ACC112 (cell line): Measurements from ENCODE around the gene PDE2A.

Experiments
- H2AFZ ChIP-seq: fragments of 200-600 bp; sonication (generic); one replicate; pipeline ENCODE4 v1.6.0; 2017; ENCODE audit warnings: antibody characterized with exemption, low read length; ENCODE audit not compliant: unreplicated experiment
- H3K27ac ChIP-seq: fragments of 200-600 bp; sonication (generic); 2 replicates; pipeline ENCODE4 v1.5.1; 2014; ENCODE audit warnings: low read depth, mild to moderate bottlenecking, antibody characterized with exemption, low read length, moderate library complexity
- H3K27me3 ChIP-seq: fragments of 200-600 bp; sonication (generic); 2 replicates; pipeline ENCODE4 v1.6.1; 2014; ENCODE audit warnings: mild to moderate bottlenecking, antibody characterized with exemption, low read length, moderate library complexity, mixed read lengths; ENCODE audit not compliant: insufficient read depth
- H3K36me3 ChIP-seq: fragments of 200-600 bp; sonication (generic); 2 replicates; pipeline ENCODE4 v1.6.1; 2016; ENCODE audit warnings: mild to moderate bottlenecking, antibody characterized with exemption, low read length, moderate library complexity, mixed read lengths; ENCODE audit not compliant: insufficient read depth
- H3K4me1 ChIP-seq: fragments of 200-600 bp; sonication (generic); one replicate; pipeline ENCODE4 v1.6.1; 2016; ENCODE audit warnings: low read length, mixed read lengths; ENCODE audit not compliant: insufficient read depth, unreplicated experiment, control insufficient read depth
- H3K4me3 ChIP-seq: fragments of 200-600 bp; sonication (generic); 2 replicates; pipeline ENCODE4 v1.5.1; 2014; ENCODE audit warnings: mild to moderate bottlenecking, low read depth, low read length
- H3K79me2 ChIP-seq: fragments of 200-600 bp; sonication (generic); one replicate; pipeline ENCODE4 v1.6.0; 2016; ENCODE audit warnings: low read length; ENCODE audit not compliant: control insufficient read depth, unreplicated experiment, insufficient read depth

PDE2A gene

DNA sequence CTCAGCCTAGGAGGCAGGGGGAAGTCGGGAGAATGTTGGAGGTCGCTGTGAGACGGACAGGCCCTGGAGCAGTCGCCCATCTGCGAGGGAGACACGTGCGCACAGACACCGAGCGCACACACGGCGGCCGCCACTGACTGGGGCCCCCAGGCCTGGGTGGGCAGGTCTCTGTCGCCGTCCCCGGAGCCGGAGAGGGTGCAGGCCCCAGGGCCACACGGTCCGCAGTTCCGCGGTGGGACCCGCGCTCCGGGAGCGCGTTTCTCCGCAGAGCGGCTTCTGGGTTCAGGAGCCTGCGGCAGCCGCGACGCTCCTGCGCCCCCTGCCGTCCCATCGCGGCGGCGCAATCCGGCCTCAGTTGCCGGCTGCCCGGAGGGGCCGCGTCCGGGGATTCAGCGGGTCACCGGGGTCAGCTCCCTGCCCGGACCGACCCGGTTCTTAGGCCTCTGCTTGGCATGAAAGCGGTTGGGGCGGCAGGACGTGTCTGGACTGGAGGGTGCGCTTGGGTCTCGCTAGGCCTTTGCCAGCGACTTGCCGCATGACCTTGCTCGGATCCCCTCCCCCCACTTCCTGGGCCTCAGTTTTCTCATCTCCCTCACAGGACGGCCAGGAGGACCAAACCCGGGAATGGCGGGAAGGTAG lies 31.2 kb downstream of the PDE2A start:
- Histone ChIP-seq H3K79me2 (no peaks in the 10 kb centered on the region), H3K36me3 (no peaks in the 10 kb centered on the region), H2AFZ (no peak overlapping the region), H3K4me3 (peak overlapping the region; percentile 70), H3K27me3 (peaks cover 40% of the 10 kb centered on the region), H3K4me1 (peaks cover 5% of the 10 kb centered on the region), H3K27ac (no peak overlapping the region)

DNA sequence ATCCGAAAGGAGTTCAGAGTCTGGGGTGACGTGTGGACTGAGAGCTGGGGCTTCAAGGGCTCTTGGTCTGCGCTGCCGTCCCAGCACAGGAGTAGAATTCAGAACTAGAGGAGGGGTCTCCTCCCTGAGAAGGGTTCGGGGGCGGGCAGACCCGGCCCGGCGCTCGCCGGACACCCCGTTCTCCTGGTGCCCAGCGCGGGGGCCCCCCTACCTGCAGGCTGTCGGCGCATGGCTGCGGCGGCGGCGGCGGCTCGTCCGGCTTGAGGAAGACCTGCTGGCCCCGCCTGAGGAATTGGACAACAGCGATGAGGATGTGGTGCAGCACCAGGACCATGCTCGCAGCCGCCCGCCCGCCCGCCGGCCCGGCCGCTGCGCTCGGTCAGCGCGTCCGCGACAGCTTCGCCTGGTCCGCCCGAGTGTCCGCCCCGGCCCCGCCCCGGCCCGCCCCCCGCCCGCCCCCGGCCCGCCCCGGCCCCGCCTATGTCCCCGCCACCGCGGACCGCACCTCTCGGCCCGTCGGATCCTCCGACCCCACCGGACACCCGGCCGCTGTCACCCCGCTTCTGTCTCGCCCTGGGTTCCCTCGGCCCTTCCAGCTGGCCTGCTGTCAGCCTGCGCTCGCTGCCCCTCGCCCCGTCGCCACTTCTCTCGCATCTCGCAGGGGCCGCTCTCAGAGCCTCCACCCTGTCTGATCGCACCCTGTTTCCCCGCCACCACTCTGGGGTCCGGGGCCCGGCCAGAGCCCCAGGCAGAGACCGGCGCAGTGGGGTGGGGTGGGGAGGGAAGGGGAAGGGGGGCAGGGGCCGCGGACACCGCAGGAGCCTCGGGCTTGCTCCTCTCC lies 32.0 kb downstream of the PDE2A start:
- Histone ChIP-seq H2AFZ (peak overlapping the region; percentile 23), H3K27ac (no peak overlapping the region), H3K27me3 (peaks cover 47% of the 10 kb centered on the region), H3K4me3 (peak overlapping the region; percentile 70), H3K4me1 (peaks cover 5% of the 10 kb centered on the region), H3K36me3 (no peaks in the 10 kb centered on the region), H3K79me2 (no peaks in the 10 kb centered on the region)

DNA sequence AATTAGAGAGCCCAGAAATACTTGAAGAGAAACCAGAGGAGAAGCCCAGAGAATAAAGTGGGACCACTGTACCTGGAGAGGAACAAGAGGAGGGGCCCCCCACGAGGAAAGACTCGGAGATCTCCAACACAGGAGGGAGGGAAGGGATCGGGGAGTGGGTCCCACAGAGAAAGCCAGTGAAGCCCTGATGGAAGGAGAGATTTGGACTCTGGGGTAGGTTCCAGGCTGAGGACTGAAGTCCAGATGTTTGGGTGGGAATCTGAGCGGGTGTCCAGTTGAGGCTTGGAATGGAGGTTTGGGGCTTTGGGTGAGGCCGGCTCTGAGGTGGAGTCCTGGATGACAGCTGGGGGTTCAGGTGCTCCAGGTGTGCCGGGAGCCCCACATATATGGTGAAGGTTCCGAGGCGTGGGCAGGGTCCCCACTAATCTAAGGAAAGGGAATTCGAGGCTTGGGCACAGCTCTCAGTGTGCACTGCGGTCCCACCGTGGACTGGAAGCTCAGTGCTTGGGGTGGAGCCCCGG lies 32.6 kb downstream of the PDE2A start:
- H3K4me1 ChIP-seq = peaks cover 5% of the 10 kb centered on the region
- no peaks in the 10 kb centered on the region for H3K36me3 ChIP-seq
- H3K27me3 ChIP-seq = peaks cover 53% of the 10 kb centered on the region
- no peak overlapping the region for H2AFZ ChIP-seq
- H3K27ac ChIP-seq = no peak overlapping the region
- no peaks in the 10 kb centered on the region for H3K79me2 ChIP-seq
- peak overlapping the region; percentile 61 for H3K4me3 ChIP-seq

DNA sequence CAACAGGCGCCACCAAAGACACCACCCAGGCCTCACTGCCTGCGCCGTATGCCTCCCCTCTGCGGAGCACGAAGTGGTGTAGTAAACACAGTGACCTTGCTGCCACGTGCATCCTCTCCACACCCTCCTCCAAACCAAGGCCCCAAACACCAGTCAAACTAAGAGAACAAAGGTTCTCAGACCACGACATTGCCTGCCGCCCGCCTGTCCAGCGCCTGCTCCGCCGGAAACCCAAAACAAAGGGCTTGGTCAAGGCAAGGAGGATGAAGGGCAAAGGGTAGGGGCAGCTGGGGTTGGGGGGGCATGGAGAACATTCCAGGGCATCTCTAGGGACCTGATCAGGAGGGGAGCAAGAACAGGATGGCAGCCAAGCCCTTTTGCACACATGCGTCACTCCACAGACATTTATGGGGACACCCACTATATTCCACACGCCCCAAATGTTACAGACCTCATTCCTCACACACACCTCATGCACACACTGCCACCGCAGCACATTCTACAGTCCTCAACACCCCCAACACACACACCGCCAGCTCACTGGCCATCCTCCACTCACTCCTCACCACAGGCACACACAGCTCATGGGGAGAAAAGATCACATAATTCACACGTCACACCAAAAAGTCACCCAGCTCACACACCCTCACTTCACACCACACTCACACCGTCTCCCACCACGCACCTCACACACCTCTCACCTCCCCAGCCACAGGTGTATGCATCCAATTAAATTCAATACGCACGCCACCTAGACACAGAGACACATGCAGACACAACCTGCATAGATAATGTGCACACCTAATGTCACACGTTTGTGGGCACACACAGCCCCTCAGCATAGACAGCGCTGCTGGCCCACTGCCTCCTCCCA lies 34.5 kb downstream of the PDE2A start:
- H2AFZ ChIP-seq = no peak overlapping the region
- H3K27me3 ChIP-seq = peaks cover 68% of the 10 kb centered on the region

DNA sequence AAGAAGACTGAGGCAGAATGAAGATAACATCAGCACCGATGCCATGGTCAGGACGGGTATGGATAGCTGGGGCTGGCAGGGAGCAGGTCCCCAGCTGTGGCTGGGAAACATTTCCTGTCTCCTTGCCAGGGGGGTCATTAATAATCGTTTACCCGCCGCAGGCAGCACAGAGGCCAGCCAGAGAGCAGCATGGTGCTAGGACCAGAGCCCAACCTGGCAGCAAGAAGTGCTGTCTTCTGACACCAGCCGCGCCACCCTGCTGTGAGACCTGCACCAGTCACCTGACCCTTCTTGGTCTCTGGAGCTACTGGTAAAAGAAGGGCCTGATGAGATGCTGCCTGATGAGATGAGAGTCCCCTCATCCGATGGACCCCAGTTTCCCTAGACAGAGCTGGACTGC lies 36.3 kb downstream of the PDE2A start:
- peaks cover 68% of the 10 kb centered on the region for H3K27me3 ChIP-seq
- no peak overlapping the region for H3K27ac ChIP-seq

More for the DNA sequence above, 34.5 kb downstream of the PDE2A start:
- no peaks in the 10 kb centered on the region for H3K36me3 ChIP-seq
- peaks cover 5% of the 10 kb centered on the region for H3K4me1 ChIP-seq
- H3K4me3 ChIP-seq = no peak overlapping the region
- H3K27ac ChIP-seq = no peak overlapping the region
- no peaks in the 10 kb centered on the region for H3K79me2 ChIP-seq

DNA sequence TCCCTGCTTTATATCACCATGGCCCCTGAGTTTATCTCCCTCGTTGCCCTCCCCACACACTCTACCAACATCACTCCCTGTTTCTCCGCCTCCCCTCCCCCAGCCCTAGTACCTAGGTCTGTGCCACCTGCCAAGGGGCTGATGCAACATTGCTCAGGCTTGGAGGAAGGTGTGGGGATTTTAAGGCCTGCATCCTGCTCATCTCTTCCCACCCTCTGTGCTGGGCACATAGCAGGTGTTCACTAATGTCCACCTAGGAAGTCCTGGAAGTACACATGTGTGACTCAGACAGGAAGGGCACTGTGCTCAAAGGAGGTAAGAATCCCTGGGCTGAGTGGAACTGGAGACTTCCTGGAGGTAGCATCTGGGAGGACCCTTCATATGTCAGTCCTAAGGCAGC lies 37.0 kb downstream of the PDE2A start:
- H3K27ac ChIP-seq = no peak overlapping the region
- H3K36me3 ChIP-seq = no peaks in the 10 kb centered on the region
- no peak overlapping the region for H3K4me3 ChIP-seq
- no peak overlapping the region for H2AFZ ChIP-seq
- H3K4me1 ChIP-seq = no peaks in the 10 kb centered on the region
- peaks cover 68% of the 10 kb centered on the region for H3K27me3 ChIP-seq
- no peaks in the 10 kb centered on the region for H3K79me2 ChIP-seq

More for the DNA sequence above, 36.3 kb downstream of the PDE2A start:
- Histone ChIP-seq H3K4me1 (no peaks in the 10 kb centered on the region), H2AFZ (no peak overlapping the region), H3K36me3 (no peaks in the 10 kb centered on the region), H3K79me2 (no peaks in the 10 kb centered on the region), H3K4me3 (no peak overlapping the region)

DNA sequence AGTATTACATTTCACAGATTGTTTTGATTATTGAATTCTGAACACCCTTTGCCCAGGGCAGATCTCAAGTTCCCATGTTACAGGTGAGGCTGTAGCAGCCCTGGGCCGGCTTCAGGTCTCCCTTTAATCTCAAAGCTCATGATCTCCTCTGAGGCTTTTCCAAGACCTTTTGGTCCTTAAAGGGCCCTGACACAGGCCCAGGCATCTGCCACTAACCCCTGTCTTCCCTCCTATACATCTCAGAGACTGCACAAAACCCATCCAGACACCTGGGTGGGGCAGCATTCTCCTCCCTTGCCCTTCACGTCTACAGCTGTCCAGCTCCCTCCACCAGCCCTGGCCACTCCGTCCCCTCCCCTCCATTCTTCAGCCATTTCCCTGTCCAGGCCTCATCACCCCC lies 37.8 kb downstream of the PDE2A start:
- H3K4me3 ChIP-seq = no peak overlapping the region
- H3K27me3 ChIP-seq = peaks cover 61% of the 10 kb centered on the region
- H3K79me2 ChIP-seq = no peaks in the 10 kb centered on the region
- no peak overlapping the region for H3K27ac ChIP-seq
- H2AFZ ChIP-seq = no peak overlapping the region
- H3K36me3 ChIP-seq = no peaks in the 10 kb centered on the region
- no peaks in the 10 kb centered on the region for H3K4me1 ChIP-seq

DNA sequence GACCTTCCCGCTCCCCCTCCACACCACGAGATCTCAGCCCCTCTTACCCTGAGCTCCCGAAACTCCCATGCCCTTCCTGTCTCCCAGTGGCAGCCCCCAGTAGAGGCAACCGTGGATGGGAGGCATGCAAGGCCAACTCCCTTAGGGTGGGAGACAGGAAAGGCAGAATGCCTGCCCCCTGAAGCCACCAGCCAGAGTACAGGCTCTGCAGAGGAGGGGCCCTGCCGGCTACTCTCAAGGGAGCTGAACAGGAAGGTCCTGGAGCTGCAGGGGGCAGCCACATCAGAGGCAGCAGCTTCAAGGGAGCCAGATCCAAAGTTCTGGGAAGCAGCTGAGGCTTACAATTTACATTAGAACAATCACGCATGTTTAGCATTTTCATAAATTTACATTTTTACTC lies 38.3 kb downstream of the PDE2A start:
- Histone ChIP-seq H3K27ac (no peak overlapping the region), H2AFZ (no peak overlapping the region), H3K36me3 (no peaks in the 10 kb centered on the region), H3K4me3 (no peak overlapping the region), H3K4me1 (no peaks in the 10 kb centered on the region), H3K27me3 (peaks cover 56% of the 10 kb centered on the region), H3K79me2 (no peaks in the 10 kb centered on the region)

DNA sequence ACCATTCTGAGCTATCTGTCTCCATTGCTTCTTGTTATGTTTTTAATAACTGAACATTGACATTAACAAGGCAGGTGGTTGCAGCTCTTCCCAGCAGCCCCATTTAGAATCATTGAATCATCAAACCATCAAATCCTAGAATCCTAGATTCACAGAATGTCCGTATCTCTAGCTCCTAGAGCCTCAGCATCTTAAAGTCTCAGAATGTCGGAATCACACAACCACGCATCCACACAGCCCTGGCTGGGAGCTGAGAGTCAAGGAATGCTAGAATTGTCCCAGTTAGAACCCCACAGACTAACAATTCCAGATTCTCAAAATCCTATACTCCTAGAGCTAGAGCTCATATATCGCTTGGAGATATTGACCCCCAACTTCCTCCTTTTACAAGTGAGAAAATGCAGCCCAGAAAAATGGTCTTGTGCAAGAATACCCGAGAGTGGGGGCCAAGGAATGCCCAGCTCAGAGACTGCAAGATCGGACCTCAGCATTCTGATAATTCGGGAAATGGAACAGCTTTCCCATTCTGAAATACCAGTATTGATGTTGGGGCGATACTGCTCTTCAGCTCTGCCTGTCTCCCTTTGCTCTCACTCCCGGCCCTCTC lies 38.8 kb downstream of the PDE2A start:
- Histone ChIP-seq H3K27ac (no peak overlapping the region), H3K4me3 (no peak overlapping the region), H2AFZ (no peak overlapping the region), H3K4me1 (no peaks in the 10 kb centered on the region), H3K79me2 (no peaks in the 10 kb centered on the region), H3K36me3 (no peaks in the 10 kb centered on the region), H3K27me3 (peaks cover 51% of the 10 kb centered on the region)

DNA sequence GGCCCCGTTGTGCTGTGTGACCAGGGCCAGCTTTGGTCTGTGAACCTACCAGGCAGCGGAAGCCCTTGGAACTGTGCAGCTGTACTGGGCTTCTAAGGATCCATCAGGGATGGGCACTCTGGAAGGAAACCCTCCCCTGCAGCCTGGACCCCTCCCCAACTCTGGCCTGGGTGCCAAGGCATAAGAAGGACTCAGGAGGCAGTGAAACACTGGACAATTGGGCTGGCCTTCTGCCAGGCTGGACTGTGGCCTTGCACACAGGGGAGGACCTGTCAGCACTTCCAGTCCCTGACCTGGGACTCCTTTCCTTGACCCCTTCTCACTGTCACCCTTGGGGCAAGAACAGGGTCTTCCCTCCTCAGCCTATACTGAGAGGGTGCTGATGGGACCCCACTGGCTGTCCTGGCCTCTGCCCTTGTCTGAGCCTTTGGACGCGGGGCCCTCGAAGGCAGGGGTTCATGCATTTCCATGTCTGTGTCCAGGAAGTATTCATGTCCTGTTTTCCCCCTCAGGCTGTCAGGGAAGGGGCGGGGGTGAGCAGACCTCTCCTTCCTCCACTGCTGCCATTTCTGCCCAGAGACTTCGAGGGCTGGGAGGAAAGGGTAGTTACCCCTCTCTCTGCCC lies 39.6 kb downstream of the PDE2A start:
- H3K4me3 ChIP-seq = no peak overlapping the region
- H3K36me3 ChIP-seq = no peaks in the 10 kb centered on the region
- H3K27ac ChIP-seq = no peak overlapping the region
- H3K4me1 ChIP-seq = no peaks in the 10 kb centered on the region
- H3K27me3 ChIP-seq = peaks cover 44% of the 10 kb centered on the region
- H3K79me2 ChIP-seq = no peaks in the 10 kb centered on the region
- no peak overlapping the region for H2AFZ ChIP-seq
